Activated CD8-positive, alpha-beta memory T cell treated with anti-CD3 and anti-CD28 coated beads, Interleukin-2, amount 50 U/mL, for 48 hours (primary cell): Measurements from ENCODE around the gene RNPEPL1.

Experiments
- DNase-seq: peaks from one replicate; pipeline ENCODE4 v3.0.0-alpha.2; 2020

The RNPEPL1 gene

GRCh38 chr2:240628507-240628807 lies 60.2 kb downstream of the RNPEPL1 start:
- DNase-seq = no peak

GRCh38 chr2:240628808-240629618 lies 60.7 kb downstream of the RNPEPL1 start:
- DNase-seq = no peak

GRCh38 chr2:240629619-240629967 lies 61.3 kb downstream of the RNPEPL1 start:
- DNase-seq = no peak

GRCh38 chr2:240629968-240630770 lies 61.9 kb downstream of the RNPEPL1 start:
- no peak for DNase-seq
